SK-N-SH treated with all-trans-retinoic acid at 6 μM for 48 hours (cell line): Measurements from ENCODE around the gene LPIN3.

Experiments
- ARNTL ChIP-seq: fragments of 450-650 bp; formaldehyde crosslinking; IDR thresholded peaks from 2 replicates; pipeline ENCODE4 v1.5.0; 2020; ENCODE audit warnings: low read depth, mild to moderate bottlenecking, moderate library complexity, borderline replicate concordance
- ESRRG ChIP-seq: fragments of 250-450 bp; sonication (Bioruptor Pico); IDR thresholded peaks from 2 replicates; pipeline ENCODE4 v1.6.1; 2021; ENCODE audit warnings: mild to moderate bottlenecking
- GLIS3 ChIP-seq: fragments of 250-450 bp; sonication (Bioruptor Pico); IDR thresholded peaks from 2 replicates; pipeline ENCODE4 v1.5.0; 2020; ENCODE audit warnings: mild to moderate bottlenecking, moderate library complexity
- PPARA ChIP-seq: fragments of 250-450 bp; sonication (Bioruptor Pico); IDR thresholded peaks from 2 replicates; pipeline ENCODE4 v1.5.0; 2020; ENCODE audit warnings: mild to moderate bottlenecking, borderline replicate concordance
- ZFP3 ChIP-seq: fragments of 250-450 bp; sonication (Bioruptor Pico); IDR thresholded peaks from 2 replicates; pipeline ENCODE4 v1.5.0; 2020; ENCODE audit warnings: mild to moderate bottlenecking, moderate library complexity
- ZNF565 ChIP-seq: fragments of 450-650 bp; formaldehyde crosslinking; conservative IDR thresholded peaks from 2 replicates; pipeline ENCODE4 v1.5.0; 2020; ENCODE audit warnings: low read depth, mild to moderate bottlenecking, moderate library complexity
- TF ChIP-seq, protein P1 (sequence below): fragments of 250-450 bp; sonication (Bioruptor Pico); IDR thresholded peaks from 2 replicates; pipeline ENCODE4 v1.8.0; 2020; ENCODE audit warnings: mild to moderate bottlenecking, moderate library complexity, borderline replicate concordance
- TF ChIP-seq, protein P2 (sequence below): fragments of 250-450 bp; sonication (Bioruptor Pico); IDR thresholded peaks from 2 replicates; pipeline ENCODE4 v1.5.1; 2020; ENCODE audit warnings: low read depth, mild to moderate bottlenecking, moderate library complexity

DNA sequence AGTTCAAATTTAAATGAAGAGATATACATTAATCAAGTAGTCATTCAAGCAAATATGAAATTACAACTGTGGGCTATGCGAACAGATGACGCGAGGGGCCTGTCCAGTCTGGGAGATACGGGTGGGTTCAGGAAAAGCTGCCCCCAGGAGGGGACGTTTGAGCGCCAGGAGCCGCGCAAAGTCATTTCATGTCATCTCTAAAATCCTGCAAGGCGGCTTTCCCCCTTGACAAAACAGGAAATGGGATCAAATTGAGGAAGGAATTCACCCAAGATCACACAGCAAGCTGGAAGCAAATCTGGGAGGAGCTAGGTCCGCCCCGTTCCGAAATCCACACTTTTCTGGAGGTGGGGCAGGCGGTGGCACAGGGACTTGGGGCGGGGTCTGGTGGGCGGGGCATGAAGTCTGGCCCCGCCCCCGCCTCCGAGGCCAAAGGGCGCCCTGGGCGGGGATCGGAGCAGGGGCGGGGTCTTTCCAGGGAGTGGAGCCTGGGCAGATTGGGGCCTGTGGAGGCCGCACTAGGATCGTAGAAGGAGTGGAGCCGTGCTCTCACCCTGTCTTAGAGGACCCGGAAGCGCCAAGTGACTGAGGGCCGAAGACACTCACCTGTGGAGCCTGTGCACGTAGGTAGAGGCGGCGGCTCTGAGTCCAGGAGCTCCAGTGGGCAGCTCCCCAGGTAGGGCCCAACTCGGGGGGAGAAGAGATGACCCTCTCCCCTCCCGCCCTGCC lies at the start of gene LPIN3:
- TF ChIP-seq GLIS3 (CRISPR knock-in tag): no peak
- no peak for TF ChIP-seq ZNF565 (CRISPR knock-in tag)
- no peak for TF ChIP-seq ESRRG (CRISPR knock-in tag)
- TF ChIP-seq PPARA (CRISPR knock-in tag): no peak
- no peak for TF ChIP-seq ARNTL (CRISPR knock-in tag)
- TF ChIP-seq, protein P1, sequence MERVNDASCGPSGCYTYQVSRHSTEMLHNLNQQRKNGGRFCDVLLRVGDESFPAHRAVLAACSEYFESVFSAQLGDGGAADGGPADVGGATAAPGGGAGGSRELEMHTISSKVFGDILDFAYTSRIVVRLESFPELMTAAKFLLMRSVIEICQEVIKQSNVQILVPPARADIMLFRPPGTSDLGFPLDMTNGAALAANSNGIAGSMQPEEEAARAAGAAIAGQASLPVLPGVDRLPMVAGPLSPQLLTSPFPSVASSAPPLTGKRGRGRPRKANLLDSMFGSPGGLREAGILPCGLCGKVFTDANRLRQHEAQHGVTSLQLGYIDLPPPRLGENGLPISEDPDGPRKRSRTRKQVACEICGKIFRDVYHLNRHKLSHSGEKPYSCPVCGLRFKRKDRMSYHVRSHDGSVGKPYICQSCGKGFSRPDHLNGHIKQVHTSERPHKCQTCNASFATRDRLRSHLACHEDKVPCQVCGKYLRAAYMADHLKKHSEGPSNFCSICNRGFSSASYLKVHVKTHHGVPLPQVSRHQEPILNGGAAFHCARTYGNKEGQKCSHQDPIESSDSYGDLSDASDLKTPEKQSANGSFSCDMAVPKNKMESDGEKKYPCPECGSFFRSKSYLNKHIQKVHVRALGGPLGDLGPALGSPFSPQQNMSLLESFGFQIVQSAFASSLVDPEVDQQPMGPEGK (CRISPR knock-in tag): no peak
- TF ChIP-seq, protein P2, sequence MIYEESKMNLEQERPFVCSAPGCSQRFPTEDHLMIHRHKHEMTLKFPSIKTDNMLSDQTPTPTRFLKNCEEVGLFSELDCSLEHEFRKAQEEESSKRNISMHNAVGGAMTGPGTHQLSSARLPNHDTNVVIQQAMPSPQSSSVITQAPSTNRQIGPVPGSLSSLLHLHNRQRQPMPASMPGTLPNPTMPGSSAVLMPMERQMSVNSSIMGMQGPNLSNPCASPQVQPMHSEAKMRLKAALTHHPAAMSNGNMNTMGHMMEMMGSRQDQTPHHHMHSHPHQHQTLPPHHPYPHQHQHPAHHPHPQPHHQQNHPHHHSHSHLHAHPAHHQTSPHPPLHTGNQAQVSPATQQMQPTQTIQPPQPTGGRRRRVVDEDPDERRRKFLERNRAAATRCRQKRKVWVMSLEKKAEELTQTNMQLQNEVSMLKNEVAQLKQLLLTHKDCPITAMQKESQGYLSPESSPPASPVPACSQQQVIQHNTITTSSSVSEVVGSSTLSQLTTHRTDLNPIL (CRISPR knock-in tag): no peak
- TF ChIP-seq ZFP3 (CRISPR knock-in tag): no peak
